HUES64 (cell line): ENCODE data around the gene SYTL1.

ENCODE experiments used
- H3K27ac ChIP-seq: 2 replicates; pipeline ENCODE4 v1.7.0; 2013; ENCODE audit warnings: low read depth, low read length, inconsistent platforms
- H3K27me3 ChIP-seq: 2 replicates; pipeline ENCODE4 v1.6.1; 2013; ENCODE audit warnings: mild to moderate bottlenecking, low read length; ENCODE audit not compliant: insufficient read depth
- H3K36me3 ChIP-seq: 2 replicates; pipeline ENCODE4 v1.6.1; 2013; ENCODE audit warnings: mild to moderate bottlenecking, low read length; ENCODE audit not compliant: insufficient read depth
- H3K4me1 ChIP-seq: 2 replicates; pipeline ENCODE4 v1.6.1; 2013; ENCODE audit warnings: mild to moderate bottlenecking, low read length, moderate library complexity; ENCODE audit not compliant: insufficient read depth
- H3K4me3 ChIP-seq: 2 replicates; pipeline ENCODE4 v1.5.1; 2013; ENCODE audit warnings: mild to moderate bottlenecking, low read length, moderate library complexity
- H3K9ac ChIP-seq: 2 replicates; pipeline ENCODE4 v1.6.1; 2013; ENCODE audit warnings: mild to moderate bottlenecking, low read depth, low read length
- H3K9me3 ChIP-seq: 2 replicates; pipeline ENCODE4 v1.6.1; 2013; ENCODE audit warnings: low read depth, low read length; ENCODE audit not compliant: insufficient read depth
- WGBS: fragments of 150-250, 120-280 bp; methylation state at CpG from one replicate; pipeline ENCODE4 v1.1.7; 2013; ENCODE audit warnings: missing lambda C conversion rate; 5-methylcytosine and 5-hydroxymethylcytosine counted together

The SYTL1 gene

GRCh38 chr1:27301582-27302199 is 40.1 kb upstream of the SYTL1 start:
- no peaks in the 10 kb centered on the region for H3K9me3 ChIP-seq
- no peak overlapping the region for H3K27ac ChIP-seq
- no peaks in the 10 kb centered on the region for H3K27me3 ChIP-seq
- H3K4me3 ChIP-seq = no peak overlapping the region
- H3K36me3 ChIP-seq = peaks cover 7% of the 10 kb centered on the region
- peak overlapping the region; percentile 3; the same call in 1 of the 2 replicates for H3K9ac ChIP-seq
- H3K4me1 ChIP-seq = peaks cover 40% of the 10 kb centered on the region
- WGBS = 80% methylated on average over 10 of the region's 10 CpGs

GRCh38 chr1:27302612-27303011 is 39.2 kb upstream of the SYTL1 start:
- Histone ChIP-seq H3K9ac (no peak overlapping the region), H3K27me3 (no peaks in the 10 kb centered on the region), H3K4me1 (peaks cover 47% of the 10 kb centered on the region), H3K4me3 (no peak overlapping the region), H3K9me3 (no peaks in the 10 kb centered on the region), H3K27ac (no peak overlapping the region), H3K36me3 (peaks cover 4% of the 10 kb centered on the region)
- WGBS = 86% methylated on average over 2 of the region's 2 CpGs

- Histone ChIP-seq H3K27me3 (no peaks in the 10 kb centered on the region), H3K9ac (no peak overlapping the region), H3K36me3 (no peaks in the 10 kb centered on the region), H3K4me1 (peaks cover 51% of the 10 kb centered on the region), H3K27ac (no peak overlapping the region), H3K9me3 (no peaks in the 10 kb centered on the region), H3K4me3 (no peak overlapping the region)
- WGBS = 93% methylated on average over 15 of the region's 15 CpGs
Measured at GRCh38 chr1:27303509-27303908, 38.3 kb upstream of the SYTL1 start.

GRCh38 chr1:27306071-27306470 is 35.8 kb upstream of the SYTL1 start:
- Histone ChIP-seq H3K27me3 (no peaks in the 10 kb centered on the region), H3K27ac (no peak overlapping the region), H3K9me3 (no peaks in the 10 kb centered on the region), H3K4me3 (no peak overlapping the region), H3K4me1 (peaks cover 31% of the 10 kb centered on the region), H3K36me3 (no peaks in the 10 kb centered on the region), H3K9ac (no peak overlapping the region)
- WGBS = 90% methylated on average over 11 of the region's 11 CpGs

- H3K9ac ChIP-seq = no peak overlapping the region; the same call in 1 of the 2 replicates
- peak overlapping the region; percentile 84 for H3K27ac ChIP-seq
- no peaks in the 10 kb centered on the region for H3K36me3 ChIP-seq
- peak overlapping the region; percentile 25; the same call in 1 of the 2 replicates for H3K4me3 ChIP-seq
- peaks cover 21% of the 10 kb centered on the region for H3K4me1 ChIP-seq
- 26% methylated on average over 11 of the region's 11 CpGs for WGBS
- no peaks in the 10 kb centered on the region for H3K9me3 ChIP-seq
- H3K27me3 ChIP-seq = no peaks in the 10 kb centered on the region
Measured at GRCh38 chr1:27306892-27307761, 34.7 kb upstream of the SYTL1 start.

- Histone ChIP-seq H3K36me3 (no peaks in the 10 kb centered on the region), H3K4me3 (no peak overlapping the region), H3K9me3 (no peaks in the 10 kb centered on the region), H3K27ac (peak overlapping the region; percentile 84), H3K9ac (peak overlapping the region; percentile 21; the same call in 1 of the 2 replicates), H3K27me3 (no peaks in the 10 kb centered on the region), H3K4me1 (peaks cover 20% of the 10 kb centered on the region)
- WGBS = 59% methylated on average over 6 of the region's 6 CpGs
Measured at GRCh38 chr1:27307874-27308598, 33.8 kb upstream of the SYTL1 start.

GRCh38 chr1:27314169-27314568 is 27.7 kb upstream of the SYTL1 start:
- Histone ChIP-seq H3K27me3 (no peaks in the 10 kb centered on the region), H3K9me3 (no peaks in the 10 kb centered on the region), H3K9ac (no peak overlapping the region), H3K36me3 (no peaks in the 10 kb centered on the region), H3K4me1 (no peaks in the 10 kb centered on the region), H3K27ac (no peak overlapping the region), H3K4me3 (no peak overlapping the region)
- 91% methylated on average over 2 of the region's 3 CpGs for WGBS

GRCh38 chr1:27314737-27315136 is 27.1 kb upstream of the SYTL1 start:
- WGBS = 92% methylated on average over 2 of the region's 2 CpGs
- Histone ChIP-seq H3K27ac (no peak overlapping the region), H3K9ac (no peak overlapping the region), H3K4me3 (no peak overlapping the region), H3K9me3 (no peaks in the 10 kb centered on the region), H3K27me3 (no peaks in the 10 kb centered on the region), H3K36me3 (no peaks in the 10 kb centered on the region), H3K4me1 (no peaks in the 10 kb centered on the region)

GRCh38 chr1:27316860-27317259 is 25.0 kb upstream of the SYTL1 start:
- no peaks in the 10 kb centered on the region for H3K36me3 ChIP-seq
- no peak overlapping the region for H3K4me3 ChIP-seq
- H3K9ac ChIP-seq = no peak overlapping the region
- WGBS = 94% methylated on average over 5 of the region's 5 CpGs
- no peaks in the 10 kb centered on the region for H3K9me3 ChIP-seq
- H3K27ac ChIP-seq = no peak overlapping the region
- peaks cover 3% of the 10 kb centered on the region; the same call in 1 of the 2 replicates for H3K4me1 ChIP-seq
- H3K27me3 ChIP-seq = no peaks in the 10 kb centered on the region

GRCh38 chr1:27318136-27318535 is 23.7 kb upstream of the SYTL1 start:
- WGBS = 56% methylated on average over 4 of the region's 4 CpGs
- Histone ChIP-seq H3K27me3 (no peaks in the 10 kb centered on the region), H3K9me3 (no peaks in the 10 kb centered on the region), H3K9ac (no peak overlapping the region; the same call in 1 of the 2 replicates), H3K36me3 (no peaks in the 10 kb centered on the region), H3K4me1 (peaks cover 6% of the 10 kb centered on the region), H3K27ac (no peak overlapping the region), H3K4me3 (no peak overlapping the region)

- H3K27ac ChIP-seq = no peak overlapping the region
- H3K9me3 ChIP-seq = no peaks in the 10 kb centered on the region
- H3K4me3 ChIP-seq = no peak overlapping the region
- H3K27me3 ChIP-seq = no peaks in the 10 kb centered on the region
- H3K9ac ChIP-seq = no peak overlapping the region
- WGBS = 92% methylated on average over 1 of the region's 1 CpG
- H3K36me3 ChIP-seq = no peaks in the 10 kb centered on the region
- peaks cover 11% of the 10 kb centered on the region for H3K4me1 ChIP-seq
Measured at GRCh38 chr1:27318596-27318995, 23.2 kb upstream of the SYTL1 start.
